ENCODE data around the gene DCTD. TPM values are rescaled to one million over a fixed set of nuclear protein-coding genes. Genes with fewer than 3 reads are reported as not detected.

Gene DCTD
- total and polyA plus RNA-seq, 2 of the 13 experiments (the other 11 are each of a cell fraction or from before 2014, with no cell fraction given) = 85.1 to 95.3 TPM

GRCh38 chr4:182897601-182898478 lies 19.3 kb downstream of the DCTD start (continued):
- TF ChIP-seq MEIS1 (CRISPR knock-in tag; IDR thresholded peaks at IDR 0.05; ENCODE audit: borderline replicate concordance) (peak; percentile 90; the same call in 1 of the 2 replicates), TFAP4 (IDR thresholded peaks at IDR 0.05; ENCODE audit: borderline replicate concordance, low read depth) (peak; percentile 58; the same call in 1 of the 2 replicates), HMG20B (CRISPR knock-in tag; conservative IDR thresholded peaks at IDR 0.05) (peak; percentile 69; the same call in 1 of the 2 replicates), ZXDC (CRISPR knock-in tag; IDR thresholded peaks at IDR 0.05) (no peak), ZNF24 (IDR thresholded peaks at IDR 0.05) (peak; percentile 70; the same call in 1 of the 2 replicates), IRF9 (CRISPR knock-in tag; IDR thresholded peaks at IDR 0.05; ENCODE audit: borderline replicate concordance) (peak; percentile 53; the same call in 1 of the 2 replicates), POLR2A (IDR thresholded peaks at IDR 0.05; ENCODE audit: insufficient read depth in 1 of 2, low read depth in 2 of 2, low read length in 2 of 2) (peak; percentile 64 to 79), ZSCAN5A (CRISPR knock-in tag; IDR thresholded peaks at IDR 0.05; ENCODE audit: borderline replicate concordance) (peak; percentile 58; the same call in 1 of the 2 replicates), JUNB (CRISPR knock-in tag; IDR thresholded peaks at IDR 0.05; ENCODE audit: borderline replicate concordance) (no peak), LRRFIP1 (CRISPR knock-in tag; conservative IDR thresholded peaks at IDR 0.05) (no peak), PREB (CRISPR knock-in tag; IDR thresholded peaks at IDR 0.05) (no peak), ZNF550 (CRISPR knock-in tag; IDR thresholded peaks at IDR 0.05; ENCODE audit: borderline replicate concordance) (no peak), HNRNPLL (IDR thresholded peaks at IDR 0.05; ENCODE audit: low read depth, low read length, poor library complexity, severe bottlenecking) (peak; percentile 22), ZNF766 (CRISPR knock-in tag; IDR thresholded peaks at IDR 0.05; ENCODE audit: borderline replicate concordance) (peak; percentile 70; the same call in 1 of the 2 replicates), CBX5 (CRISPR knock-in tag; IDR thresholded peaks at IDR 0.05; ENCODE audit: borderline replicate concordance) (peak; percentile 88; the same call in 1 of the 2 replicates), ZNF382 (CRISPR knock-in tag; IDR thresholded peaks at IDR 0.05; ENCODE audit: borderline replicate concordance) (no peak), MIXL1 (CRISPR knock-in tag; IDR thresholded peaks at IDR 0.05) (peak; percentile 98), ZNF510 (CRISPR knock-in tag; IDR thresholded peaks at IDR 0.05; ENCODE audit: low read depth) (no peak)

All from HepG2 (cell line).